ENCODE results near the gene CNTD1. TPM values are rescaled to one million over a fixed set of nuclear protein-coding genes. Genes with fewer than 3 reads are reported as not detected.

The CNTD1 gene
- total RNA-seq (2022; extraction: Qiagen RNA extraction): 0.09 to 0.17 TPM (median 0.13 TPM) in 3 of 5 replicates, not detected in the others

DNA sequence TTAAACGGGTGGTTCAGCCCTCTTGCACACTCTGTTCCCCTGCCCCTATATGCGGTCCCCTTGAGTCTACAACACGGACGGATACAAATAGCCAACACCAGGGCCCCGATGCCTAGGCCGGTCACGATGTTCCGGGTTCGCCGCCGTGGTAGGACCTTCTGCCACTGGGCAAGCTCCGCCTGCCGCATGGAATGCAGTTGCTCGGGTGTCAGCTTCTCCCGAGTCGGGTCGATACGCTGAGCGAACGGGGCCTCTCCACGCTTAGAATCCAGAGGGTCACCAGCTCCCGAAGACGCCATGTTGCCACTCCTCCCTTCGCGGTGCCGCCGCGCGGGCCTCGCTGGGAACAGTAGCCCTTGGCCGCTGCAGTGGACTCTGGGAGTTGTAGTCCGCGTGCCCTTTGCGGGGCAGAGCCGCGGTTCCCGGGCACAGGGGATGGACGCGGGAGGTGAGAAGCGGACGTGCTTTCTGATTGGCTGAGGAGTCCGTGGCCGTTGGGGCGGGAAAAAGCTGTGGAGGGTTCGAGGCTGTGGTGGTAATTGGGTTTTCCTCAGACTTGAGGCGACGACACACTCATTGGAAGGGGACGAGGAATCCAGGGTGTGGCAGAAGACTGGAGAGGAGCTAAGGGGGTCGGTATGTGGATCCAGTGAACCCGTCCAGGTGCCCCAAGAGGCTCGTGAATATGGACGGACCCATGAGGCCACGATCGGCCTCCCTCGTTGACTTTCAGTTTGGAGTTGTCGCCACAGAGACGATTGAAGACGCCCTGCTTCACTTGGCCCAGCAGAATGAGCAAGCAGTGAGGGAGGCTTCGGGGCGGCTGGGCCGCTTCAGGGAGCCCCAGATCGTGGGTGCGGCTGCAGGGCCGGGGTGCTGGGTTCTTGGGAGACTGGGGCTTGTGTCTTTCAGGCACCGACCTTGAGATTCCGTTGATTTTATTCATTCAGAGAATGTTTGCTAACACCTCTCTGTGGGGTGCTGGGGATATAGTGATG, at the start of gene CNTD1, which contains the start of gene COA3:
Gene CNTD1, plus strand, starts transcription at position 479 of the 998 bp plus-strand sequence. Its CDS starts 207 bp downstream, at position 686.
Gene COA3, minus strand, starts transcription at position 322 of the 998 bp plus-strand sequence. Its CDS starts 23 bp downstream, at position 299.

DNA sequence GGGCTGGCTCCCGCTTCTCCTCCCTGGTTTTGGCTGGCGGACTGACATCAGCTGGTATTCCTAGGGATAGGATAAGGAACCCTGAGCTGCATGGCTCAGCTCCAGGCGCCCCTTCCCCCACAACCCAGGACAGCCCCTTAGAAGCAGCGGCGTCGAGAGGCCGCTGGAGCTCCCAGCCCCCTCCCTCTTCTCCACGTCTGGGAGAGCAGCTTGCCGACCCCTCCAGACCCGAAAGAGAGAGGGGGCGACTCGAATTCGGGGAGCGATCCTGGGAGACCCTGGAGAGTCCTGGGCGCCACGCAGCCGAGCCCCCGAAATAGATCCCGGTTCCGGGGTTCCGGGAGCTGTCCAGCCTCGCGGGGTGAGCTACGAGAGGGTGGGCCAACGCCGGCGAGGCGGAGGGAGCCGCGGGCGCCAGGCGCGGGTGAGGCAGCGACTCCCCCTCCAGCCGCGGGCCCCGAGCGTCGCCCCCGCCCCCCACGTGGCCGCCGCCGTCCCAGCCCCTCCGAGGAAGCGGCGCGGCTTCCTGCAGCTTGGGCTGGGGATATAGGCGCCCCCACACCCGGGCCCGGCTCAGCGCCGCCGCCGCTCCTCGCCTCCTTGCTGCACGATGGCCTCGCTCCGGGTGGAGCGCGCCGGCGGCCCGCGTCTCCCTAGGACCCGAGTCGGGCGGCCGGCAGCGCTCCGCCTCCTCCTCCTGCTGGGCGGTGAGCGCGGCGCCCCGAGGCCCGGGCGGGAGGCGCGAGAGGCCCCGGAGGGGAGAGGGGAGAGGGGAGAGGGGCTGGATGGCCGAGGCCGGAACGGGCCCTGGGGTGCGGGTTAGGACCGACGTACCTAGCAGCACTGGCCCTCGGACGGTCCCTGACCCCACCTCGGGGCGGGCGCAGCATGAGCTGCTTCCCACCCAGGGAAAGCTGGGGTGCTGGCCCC, 37.7 kb upstream of the CNTD1 start, which contains the start of gene RAMP2:
Gene RAMP2, plus strand, starts transcription at position 576 of the 930 bp plus-strand sequence. Its CDS starts 35 bp downstream, at position 611.

GRCh38 chr17:42773290-42774035, 25.2 kb upstream of the CNTD1 start, which contains the start of gene VPS25:
Gene VPS25, plus strand, starts transcription at chr17:42773449. Its CDS starts 27 bp downstream, at chr17:42773476.

GRCh38 chr17:42779936-42780850, 18.5 kb upstream of the CNTD1 start, which contains the start of gene WNK4:
Gene WNK4, plus strand, starts transcription at chr17:42780610. Its CDS starts 89 bp downstream, at chr17:42780699.

GRCh38 chr17:42832934-42833766, 34.5 kb downstream of the CNTD1 start, which contains the start of gene PSME3:
Gene PSME3, plus strand, starts transcription at chr17:42833397. Its CDS starts 235 bp downstream, at chr17:42833632.

DNA sequence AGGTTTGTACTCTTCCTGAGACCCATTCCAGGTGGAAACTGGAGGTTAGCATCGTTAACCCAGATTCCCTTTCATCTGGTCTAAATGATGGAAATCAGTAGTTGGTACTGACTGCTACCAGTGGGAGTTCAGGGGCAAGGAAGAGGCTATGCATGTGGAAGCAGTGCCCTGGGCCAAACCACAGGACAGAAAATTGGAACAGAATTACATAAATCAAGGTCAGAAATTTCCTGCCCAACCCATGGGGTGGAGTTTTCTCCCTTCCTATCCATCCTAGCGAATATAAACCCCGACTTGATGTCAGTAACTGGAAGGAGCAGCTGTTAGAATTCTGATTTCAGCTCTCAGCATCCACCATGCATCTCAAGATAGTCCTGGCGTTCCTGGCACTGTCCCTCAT, 45.6 kb downstream of the CNTD1 start, which contains the start of gene AOC2:
Gene AOC2, plus strand, starts transcription at position 310 of the 400 bp plus-strand sequence. Its CDS starts 47 bp downstream, at position 357.

GRCh38 chr17:42850954-42851353, 52.3 kb downstream of the CNTD1 start, which contains the start of gene AOC3:
Gene AOC3, plus strand, starts transcription at chr17:42851199. Its CDS starts 145 bp downstream, at chr17:42851344.

Other genes with a start within 250 kb of the CNTD1 start
- 0.51 to 1.6 TPM (median 1.3 TPM) in 5 replicates for gene HSD17B1, start 245.9 kb upstream of the CNTD1 start, total RNA-seq (2022; extraction: Qiagen RNA extraction)
- 112 to 132 TPM (median 119 TPM) in 5 replicates for gene COASY, start 236.7 kb upstream of the CNTD1 start, total RNA-seq (2022; extraction: Qiagen RNA extraction)
- gene MLX, start 231.8 kb upstream of the CNTD1 start, total RNA-seq (2022; extraction: Qiagen RNA extraction): 62.1 to 64.0 TPM (median 63.3 TPM) in 5 replicates
- gene PSMC3IP, start 221.1 kb upstream of the CNTD1 start, total RNA-seq (2022; extraction: Qiagen RNA extraction): 30.1 to 35.0 TPM (median 31.2 TPM) in 5 replicates
- 23.7 to 35.2 TPM (median 27.9 TPM) in 5 replicates for gene RETREG3, start 189.5 kb upstream of the CNTD1 start, total RNA-seq (2022; extraction: Qiagen RNA extraction)
- 133 to 144 TPM (median 140 TPM) in 5 replicates for gene TUBG1, start 189.2 kb upstream of the CNTD1 start, total RNA-seq (2022; extraction: Qiagen RNA extraction)
- 17.1 to 23.8 TPM (median 20.7 TPM) in 5 replicates for gene TUBG2, start 139.6 kb upstream of the CNTD1 start, total RNA-seq (2022; extraction: Qiagen RNA extraction)
- gene PLEKHH3, start 121.9 kb upstream of the CNTD1 start, total RNA-seq (2022; extraction: Qiagen RNA extraction): 11.6 to 16.4 TPM (median 16.0 TPM) in 5 replicates
- 0.28 to 0.36 TPM (median 0.32 TPM) in 5 replicates for gene CCR10, start 117.0 kb upstream of the CNTD1 start, total RNA-seq (2022; extraction: Qiagen RNA extraction)
- gene CNTNAP1, start 116.3 kb upstream of the CNTD1 start, total RNA-seq (2022; extraction: Qiagen RNA extraction): 4.7 to 5.9 TPM (median 5.5 TPM) in 5 replicates
- gene EZH1, start 53.8 kb upstream of the CNTD1 start, total RNA-seq (2022; extraction: Qiagen RNA extraction): 8.2 to 12.3 TPM (median 11.9 TPM) in 5 replicates
- 0.75 to 1.2 TPM (median 1.0 TPM) in 5 replicates for gene RAMP2, start 37.6 kb upstream of the CNTD1 start, total RNA-seq (2022; extraction: Qiagen RNA extraction)
- 121 to 127 TPM (median 125 TPM) in 5 replicates for gene VPS25, start 25.4 kb upstream of the CNTD1 start, total RNA-seq (2022; extraction: Qiagen RNA extraction)
- gene WNK4, start 18.3 kb upstream of the CNTD1 start, total RNA-seq (2022; extraction: Qiagen RNA extraction): 1.0 to 1.7 TPM (median 1.2 TPM) in 5 replicates
- gene COA3, start 157 bp upstream of the CNTD1 start, total RNA-seq (2022; extraction: Qiagen RNA extraction): 106 to 148 TPM (median 136 TPM) in 5 replicates
- gene BECN1, start 25.4 kb downstream of the CNTD1 start, total RNA-seq (2022; extraction: Qiagen RNA extraction): 72.3 to 106 TPM (median 77.4 TPM) in 5 replicates
- 222 to 326 TPM (median 227 TPM) in 5 replicates for gene PSME3, start 34.5 kb downstream of the CNTD1 start, total RNA-seq (2022; extraction: Qiagen RNA extraction)
- 1.6 to 2.4 TPM (median 2.0 TPM) in 5 replicates for gene AOC2, start 45.7 kb downstream of the CNTD1 start, total RNA-seq (2022; extraction: Qiagen RNA extraction)
- gene AOC3, start 52.3 kb downstream of the CNTD1 start, total RNA-seq (2022; extraction: Qiagen RNA extraction): 1.1 to 2.1 TPM (median 1.4 TPM) in 5 replicates
- gene G6PC1, start 101.9 kb downstream of the CNTD1 start, total RNA-seq (2022; extraction: Qiagen RNA extraction): 0.14 TPM in 1 of 5 replicates, not detected in the others
- 52.7 to 63.5 TPM (median 56.9 TPM) in 5 replicates for gene AARSD1, start 165.6 kb downstream of the CNTD1 start, total RNA-seq (2022; extraction: Qiagen RNA extraction)
- 0.95 to 1.4 TPM (median 1.1 TPM) in 5 replicates for gene PTGES3L, start 181.2 kb downstream of the CNTD1 start, total RNA-seq (2022; extraction: Qiagen RNA extraction)
- 19.7 to 22.3 TPM (median 21.1 TPM) in 5 replicates for gene RUNDC1, start 181.7 kb downstream of the CNTD1 start, total RNA-seq (2022; extraction: Qiagen RNA extraction)
- 2,950 to 3,217 TPM (median 3,086 TPM) in 5 replicates for gene RPL27, start 199.6 kb downstream of the CNTD1 start, total RNA-seq (2022; extraction: Qiagen RNA extraction)
- gene IFI35, start 207.9 kb downstream of the CNTD1 start, total RNA-seq (2022; extraction: Qiagen RNA extraction): 15.8 to 21.1 TPM (median 18.4 TPM) in 5 replicates
- 230 to 245 TPM (median 244 TPM) in 5 replicates for gene VAT1, start 223.5 kb downstream of the CNTD1 start, total RNA-seq (2022; extraction: Qiagen RNA extraction)
- gene RND2, start 226.4 kb downstream of the CNTD1 start, total RNA-seq (2022; extraction: Qiagen RNA extraction): 0.07 to 0.22 TPM (median 0.15 TPM) in 5 replicates

All from A549 treated with Hydrocortisone at 1 μM for 4 hours (cell line).